Astrocyte (in vitro differentiated cells and primary cell): ENCODE data around the gene TRAFD1. TPM values are rescaled to one million over a fixed set of nuclear protein-coding genes. Genes with fewer than 3 reads are reported as not detected.
"Not testable (repeated sequence)": the region's sequence is repeated elsewhere in the genome, so short reads cannot be mapped to it uniquely, and the experiment has no call there.

Source experiments
- DNase-seq: peaks from one replicate; pipeline ENCODE4 v3.0.0-alpha.2; 2010; ENCODE audit warnings: low read depth
- FAIRE-seq: peaks from 2 replicates; lab custom pipeline; 2011; peaks lifted over from hg19 to GRCh38; lab: Jason Lieb, UNC
- H2AFZ ChIP-seq: 2 replicates; pipeline ENCODE4 v1.6.0; 2012; ENCODE audit warnings: low read depth, low read length, inconsistent platforms
- H3K27ac ChIP-seq: 2 replicates; pipeline ENCODE4 v1.5.1; 2011; ENCODE audit warnings: low read depth, low read length, inconsistent platforms
- H3K27me3 ChIP-seq: 2 replicates; pipeline ENCODE4 v1.6.0; 2011; ENCODE audit warnings: low read length, inconsistent platforms; ENCODE audit not compliant: insufficient read depth
- H3K36me3 ChIP-seq: 2 replicates; pipeline ENCODE4 v1.5.1; 2011; ENCODE audit warnings: low read length, inconsistent platforms; ENCODE audit not compliant: insufficient read depth
- H3K4me1 ChIP-seq: 2 replicates; pipeline ENCODE4 v1.5.1; 2011; ENCODE audit warnings: low read length, inconsistent platforms; ENCODE audit not compliant: insufficient read depth
- H3K4me2 ChIP-seq: 2 replicates; pipeline ENCODE4 v1.6.0; 2012; ENCODE audit warnings: low read length, inconsistent platforms
- H3K4me3 ChIP-seq: 2 replicates; pipeline ENCODE4 v1.5.1; 2011; ENCODE audit warnings: low read depth, mild to moderate bottlenecking, low read length, inconsistent platforms; ENCODE audit not compliant: insufficient read depth
- H3K79me2 ChIP-seq: 2 replicates; pipeline ENCODE4 v1.6.0; 2012; ENCODE audit warnings: mild to moderate bottlenecking, low read length, inconsistent platforms; ENCODE audit not compliant: insufficient read depth
- H3K9ac ChIP-seq: 2 replicates; pipeline ENCODE4 v1.6.0; 2012; ENCODE audit warnings: mild to moderate bottlenecking, low read length, inconsistent platforms
- H3K9me3 ChIP-seq: 2 replicates; pipeline ENCODE4 v1.5.1; 2012; ENCODE audit warnings: low read depth, mild to moderate bottlenecking, low read length, inconsistent platforms; ENCODE audit not compliant: insufficient read depth
- H4K20me1 ChIP-seq: 2 replicates; pipeline ENCODE4 v1.6.0; 2012; ENCODE audit warnings: low read length, inconsistent platforms; ENCODE audit not compliant: insufficient read depth
- H3K27ac Mint-ChIP-seq: one replicate; pipeline ENCODE4 v1.8.0; 2021; ENCODE audit warnings: mild to moderate bottlenecking, mixed read lengths; ENCODE audit not compliant: unreplicated experiment
- H3K27me3 Mint-ChIP-seq: one replicate; pipeline ENCODE4 v1.8.0; 2021; ENCODE audit warnings: low read depth, mixed read lengths; ENCODE audit not compliant: unreplicated experiment
- H3K36me3 Mint-ChIP-seq: one replicate; pipeline ENCODE4 v1.8.0; 2021; ENCODE audit warnings: low read depth, mixed read lengths; ENCODE audit not compliant: unreplicated experiment
- H3K4me1 Mint-ChIP-seq: one replicate; pipeline ENCODE4 v1.8.0; 2021; ENCODE audit warnings: low read depth, mixed read lengths; ENCODE audit not compliant: unreplicated experiment
- H3K4me3 Mint-ChIP-seq: one replicate; pipeline ENCODE4 v1.8.0; 2021; ENCODE audit warnings: mild to moderate bottlenecking, moderate library complexity, mixed read lengths; ENCODE audit not compliant: unreplicated experiment
- H3K9me3 Mint-ChIP-seq: one replicate; pipeline ENCODE4 v1.8.0; 2021; ENCODE audit warnings: mild to moderate bottlenecking, mixed read lengths; ENCODE audit not compliant: unreplicated experiment
- CTCF ChIP-seq: IDR thresholded peaks from 2 replicates; pipeline ENCODE4 v1.5.1; 2011; ENCODE audit warnings: low read depth, mild to moderate bottlenecking, inconsistent platforms, low read length, moderate library complexity; ENCODE audit not compliant: insufficient read depth
- EZH2 ChIP-seq: IDR thresholded peaks from 2 replicates; pipeline ENCODE4 v1.6.1; 2012; ENCODE audit warnings: mild to moderate bottlenecking, low read length, inconsistent platforms; ENCODE audit not compliant: insufficient read depth
- total RNA-seq: library from RNA; stranded (reverse); gene quantifications from 2 replicates; pipeline ENCODE4 v1.2.1, GENCODE V29; 2021

TRAFD1 gene
- total RNA-seq, 1 donor from 2014 or later, result 35.6 TPM

GRCh38 chr12:112153181-112153892 is 28.0 kb downstream of the TRAFD1 start:
- Histone ChIP-seq H3K27me3 (no peaks in the 10 kb centered on the region), H3K9me3 (no peaks in the 10 kb centered on the region), H2AFZ (no peak overlapping the region), H3K4me2 (no peak overlapping the region), H3K4me3 (no peak overlapping the region), H4K20me1 (no peaks in the 10 kb centered on the region), H3K4me1 (no peaks in the 10 kb centered on the region), H3K36me3 (peaks cover 19% of the 10 kb centered on the region), H3K27ac (no peak overlapping the region), H3K79me2 (no peaks in the 10 kb centered on the region), H3K9ac (no peak overlapping the region)
- no peak overlapping the region for H3K27ac Mint-ChIP-seq
- FAIRE-seq (no peak), DNase-seq (no peak)
- H3K4me3 Mint-ChIP-seq, result no peak overlapping the region
- no peaks in the 10 kb centered on the region for H3K27me3 Mint-ChIP-seq
- peaks cover 11% of the 10 kb centered on the region for H3K9me3 Mint-ChIP-seq
- no peaks in the 10 kb centered on the region for H3K4me1 Mint-ChIP-seq
- H3K36me3 Mint-ChIP-seq, result peaks cover 48% of the 10 kb centered on the region
- TF ChIP-seq EZH2, result no peak
- no peak for TF ChIP-seq CTCF

- Histone ChIP-seq H3K36me3 (peaks cover 14% of the 10 kb centered on the region), H3K4me1 (no peaks in the 10 kb centered on the region), H3K9me3 (no peaks in the 10 kb centered on the region), H3K27ac (no peak overlapping the region), H3K27me3 (no peaks in the 10 kb centered on the region), H3K4me3 (no peak overlapping the region), H3K4me2 (no peak overlapping the region), H3K79me2 (no peaks in the 10 kb centered on the region), H3K9ac (no peak overlapping the region), H2AFZ (no peak overlapping the region), H4K20me1 (no peaks in the 10 kb centered on the region)
- H3K27me3 Mint-ChIP-seq, result no peaks in the 10 kb centered on the region
- FAIRE-seq (no peak), DNase-seq (no peak)
- peaks cover 49% of the 10 kb centered on the region for H3K36me3 Mint-ChIP-seq
- TF ChIP-seq CTCF (no peak), EZH2 (no peak)
- no peak overlapping the region for H3K27ac Mint-ChIP-seq
- H3K9me3 Mint-ChIP-seq, result peaks cover 11% of the 10 kb centered on the region
- H3K4me1 Mint-ChIP-seq, result no peaks in the 10 kb centered on the region
- no peak overlapping the region for H3K4me3 Mint-ChIP-seq
Measured at GRCh38 chr12:112153893-112154219, 28.5 kb downstream of the TRAFD1 start.

GRCh38 chr12:112158461-112159145 is 33.2 kb downstream of the TRAFD1 start:
- not testable (repeated sequence) for H3K4me3 Mint-ChIP-seq, H3K9me3 ChIP-seq, H3K4me1 ChIP-seq, H3K79me2 ChIP-seq, H3K4me2 ChIP-seq, H3K9ac ChIP-seq, H3K27ac Mint-ChIP-seq, H3K27me3 Mint-ChIP-seq, H4K20me1 ChIP-seq, H3K27ac ChIP-seq, H3K36me3 ChIP-seq, H3K27me3 ChIP-seq, FAIRE-seq, H2AFZ ChIP-seq, DNase-seq, H3K4me3 ChIP-seq, H3K4me1 Mint-ChIP-seq
- Mint-ChIP-seq H3K36me3 (peaks cover 71% of the 10 kb centered on the region), H3K9me3 (peaks cover 16% of the 10 kb centered on the region)
